Activated naive CD4-positive, alpha-beta T cell treated with anti-CD3 and anti-CD28 coated beads, Interleukin-2, amount 50 U/mL, for 24 hours (primary cell): Measurements from ENCODE around the gene SH3RF3.

ENCODE experiments used
- H3K27ac Mint-ChIP-seq: one replicate; pipeline ENCODE4 v1.8.0; 2021; ENCODE audit warnings: mild to moderate bottlenecking, mixed read lengths
- H3K27me3 Mint-ChIP-seq: one replicate; pipeline ENCODE4 v1.8.0; 2021; ENCODE audit warnings: mixed read lengths
- H3K36me3 Mint-ChIP-seq: one replicate; pipeline ENCODE4 v1.8.0; 2021; ENCODE audit warnings: mixed read lengths
- H3K4me1 Mint-ChIP-seq: one replicate; pipeline ENCODE4 v1.8.0; 2021; ENCODE audit warnings: mixed read lengths
- H3K4me3 Mint-ChIP-seq: one replicate; pipeline ENCODE4 v1.8.0; 2021; ENCODE audit warnings: mild to moderate bottlenecking, mixed read lengths
- H3K9me3 Mint-ChIP-seq: one replicate; pipeline ENCODE4 v1.8.0; 2021; ENCODE audit warnings: mixed read lengths

The SH3RF3 gene

GRCh38 chr2:109438773-109439389 lies 309.9 kb downstream of the SH3RF3 start:
- Mint-ChIP-seq H3K9me3 (peaks cover 19% of the 10 kb centered on the region), H3K4me1 (no peaks in the 10 kb centered on the region), H3K27me3 (no peaks in the 10 kb centered on the region), H3K36me3 (peaks cover 36% of the 10 kb centered on the region), H3K27ac (no peak overlapping the region), H3K4me3 (no peak overlapping the region)

- Mint-ChIP-seq H3K36me3 (peaks cover 35% of the 10 kb centered on the region), H3K4me3 (no peak overlapping the region), H3K27ac (no peak overlapping the region), H3K27me3 (no peaks in the 10 kb centered on the region), H3K4me1 (no peaks in the 10 kb centered on the region), H3K9me3 (peaks cover 19% of the 10 kb centered on the region)
Measured at GRCh38 chr2:109439390-109439786, 310.4 kb downstream of the SH3RF3 start.

DNA sequence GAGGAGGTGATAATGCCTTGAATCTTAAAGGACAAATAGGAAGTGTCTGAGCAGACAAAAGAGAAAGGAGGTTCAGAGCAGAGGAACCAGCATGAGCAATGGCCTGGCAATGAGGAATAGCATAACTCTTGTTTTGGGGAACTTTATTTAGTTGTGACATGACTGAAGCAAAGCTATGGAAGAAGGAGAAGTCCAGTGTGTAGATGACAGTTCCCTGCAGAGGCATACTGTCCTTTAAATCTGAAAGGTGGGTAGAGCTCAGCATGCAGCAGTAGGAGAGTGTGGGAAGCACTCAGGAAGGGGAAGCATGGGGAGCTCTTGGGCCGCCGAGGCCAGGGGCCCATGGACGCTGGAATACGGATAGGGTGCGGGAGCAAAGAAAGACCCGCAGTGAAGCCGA lies 311.0 kb downstream of the SH3RF3 start:
- H3K9me3 Mint-ChIP-seq = peaks cover 20% of the 10 kb centered on the region
- H3K4me1 Mint-ChIP-seq = no peaks in the 10 kb centered on the region
- peaks cover 35% of the 10 kb centered on the region for H3K36me3 Mint-ChIP-seq
- H3K27ac Mint-ChIP-seq = no peak overlapping the region
- no peaks in the 10 kb centered on the region for H3K27me3 Mint-ChIP-seq
- no peak overlapping the region for H3K4me3 Mint-ChIP-seq

GRCh38 chr2:109440499-109441156 lies 311.6 kb downstream of the SH3RF3 start:
- H3K27me3 Mint-ChIP-seq = no peaks in the 10 kb centered on the region
- H3K4me3 Mint-ChIP-seq = no peak overlapping the region
- H3K4me1 Mint-ChIP-seq = no peaks in the 10 kb centered on the region
- H3K27ac Mint-ChIP-seq = peak overlapping the region; percentile 19
- H3K9me3 Mint-ChIP-seq = peaks cover 24% of the 10 kb centered on the region
- H3K36me3 Mint-ChIP-seq = peaks cover 39% of the 10 kb centered on the region

DNA sequence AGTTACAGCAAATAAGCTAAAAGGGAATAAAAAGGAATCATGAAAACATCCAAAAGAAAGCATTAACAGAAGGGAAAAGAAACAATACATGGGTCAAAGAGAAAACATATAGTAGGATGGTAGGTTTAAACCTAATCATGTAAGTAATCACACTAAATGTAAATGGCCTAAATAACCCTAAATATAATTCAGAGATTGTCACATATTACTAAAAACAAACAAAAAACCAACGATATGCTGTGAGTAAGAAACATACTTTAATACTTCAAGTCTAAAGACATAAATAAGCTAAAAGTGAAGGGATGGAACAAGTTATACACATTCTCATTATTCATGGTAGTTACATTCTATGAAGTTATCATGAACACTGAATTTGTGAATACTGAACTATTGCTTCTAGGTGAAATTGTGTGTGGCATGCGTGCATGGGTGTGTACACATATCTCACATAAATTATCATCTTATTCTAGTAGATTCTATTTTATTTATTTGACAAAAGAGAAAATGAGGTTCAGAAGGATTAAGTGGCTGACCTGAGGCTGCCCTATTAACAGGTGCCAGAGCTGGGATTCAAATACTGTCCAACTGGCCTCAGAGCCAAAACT lies 313.8 kb downstream of the SH3RF3 start:
- H3K4me1 Mint-ChIP-seq = no peaks in the 10 kb centered on the region
- H3K36me3 Mint-ChIP-seq = peaks cover 36% of the 10 kb centered on the region
- H3K9me3 Mint-ChIP-seq = peaks cover 24% of the 10 kb centered on the region
- H3K27ac Mint-ChIP-seq = no peak overlapping the region
- H3K4me3 Mint-ChIP-seq = no peak overlapping the region
- no peaks in the 10 kb centered on the region for H3K27me3 Mint-ChIP-seq

GRCh38 chr2:109444916-109445315 lies 315.9 kb downstream of the SH3RF3 start:
- Mint-ChIP-seq H3K27ac (no peak overlapping the region), H3K36me3 (peaks cover 29% of the 10 kb centered on the region), H3K4me1 (no peaks in the 10 kb centered on the region), H3K4me3 (no peak overlapping the region), H3K9me3 (peaks cover 24% of the 10 kb centered on the region), H3K27me3 (no peaks in the 10 kb centered on the region)

DNA sequence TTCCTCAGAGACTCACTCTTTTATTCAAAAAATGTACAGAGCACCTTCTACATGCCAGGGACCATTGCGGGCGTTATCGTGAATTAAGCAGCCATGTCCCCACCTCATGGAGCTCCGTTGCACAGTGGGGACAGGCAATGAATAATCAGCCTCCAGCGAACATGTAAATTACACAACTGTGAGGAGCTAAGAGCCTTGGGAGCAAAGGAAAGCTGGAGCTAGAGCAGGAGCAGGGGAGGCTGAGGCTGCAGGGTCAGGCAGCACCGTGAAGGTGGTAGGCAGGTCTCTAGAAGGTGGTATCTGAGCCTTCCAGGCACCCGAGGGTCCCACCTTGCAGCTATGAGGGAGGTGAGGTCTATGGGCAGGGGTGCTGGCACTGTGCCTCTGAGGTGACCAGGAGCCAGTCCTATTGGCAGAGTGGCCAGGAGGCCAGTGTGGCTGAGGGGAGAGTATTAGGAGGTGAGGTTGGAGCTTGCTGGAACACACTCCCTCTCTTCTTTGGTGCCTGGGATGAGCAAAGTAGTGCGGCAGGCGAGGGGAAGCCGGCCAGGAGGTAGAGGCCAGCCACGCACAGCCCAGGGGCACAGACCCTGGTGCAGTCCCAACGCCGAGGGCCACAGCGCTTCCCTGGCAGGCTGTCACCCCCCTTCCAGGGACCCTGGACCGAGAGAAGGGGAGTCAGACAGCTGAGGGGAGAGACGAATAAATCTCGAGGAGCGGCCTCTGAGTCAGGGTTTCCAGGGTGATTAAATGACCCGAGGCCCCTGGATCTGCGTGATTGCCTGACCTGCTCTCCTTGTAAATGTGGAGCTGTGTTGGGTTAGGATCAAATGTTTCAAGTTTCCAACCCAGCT lies 317.5 kb downstream of the SH3RF3 start:
- H3K27me3 Mint-ChIP-seq = no peaks in the 10 kb centered on the region

GRCh38 chr2:109447251-109447661 lies 318.3 kb downstream of the SH3RF3 start:
- Mint-ChIP-seq H3K4me3 (no peak overlapping the region), H3K27ac (no peak overlapping the region), H3K27me3 (no peaks in the 10 kb centered on the region), H3K4me1 (no peaks in the 10 kb centered on the region), H3K36me3 (peaks cover 12% of the 10 kb centered on the region), H3K9me3 (peaks cover 11% of the 10 kb centered on the region)

More for the DNA sequence above, 317.5 kb downstream of the SH3RF3 start:
- Mint-ChIP-seq H3K9me3 (peaks cover 12% of the 10 kb centered on the region), H3K36me3 (peaks cover 17% of the 10 kb centered on the region), H3K4me1 (no peaks in the 10 kb centered on the region), H3K27ac (no peak overlapping the region), H3K4me3 (no peak overlapping the region)

GRCh38 chr2:109447776-109448175 lies 318.8 kb downstream of the SH3RF3 start:
- H3K36me3 Mint-ChIP-seq = peaks cover 9% of the 10 kb centered on the region
- H3K4me3 Mint-ChIP-seq = no peak overlapping the region

DNA sequence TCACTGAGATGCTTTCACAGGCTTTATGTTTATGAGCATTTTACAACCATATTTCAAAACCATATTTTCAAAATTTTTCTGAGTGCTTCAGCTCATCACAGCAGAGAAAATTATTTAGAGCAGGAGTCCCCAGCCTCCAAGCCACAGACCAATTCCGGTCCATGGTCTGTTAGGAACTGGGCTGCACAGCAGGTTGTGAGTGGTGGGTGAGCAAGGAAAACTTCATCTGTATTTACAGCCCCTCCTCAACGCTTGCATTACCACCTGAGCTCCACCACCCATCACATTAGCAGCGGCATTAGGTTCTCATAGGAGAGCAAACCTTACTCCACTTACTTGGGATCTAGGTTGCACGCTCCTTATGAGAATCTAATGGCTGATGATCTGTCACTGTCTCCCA lies 319.2 kb downstream of the SH3RF3 start:
- Mint-ChIP-seq H3K36me3 (peaks cover 9% of the 10 kb centered on the region), H3K4me3 (no peak overlapping the region), H3K4me1 (no peaks in the 10 kb centered on the region), H3K27me3 (no peaks in the 10 kb centered on the region), H3K9me3 (peaks cover 5% of the 10 kb centered on the region), H3K27ac (no peak overlapping the region)

More at GRCh38 chr2:109447776-109448175, 318.8 kb downstream of the SH3RF3 start:
- Mint-ChIP-seq H3K9me3 (peaks cover 6% of the 10 kb centered on the region), H3K4me1 (no peaks in the 10 kb centered on the region), H3K27me3 (no peaks in the 10 kb centered on the region), H3K27ac (no peak overlapping the region)

GRCh38 chr2:109448946-109449788 lies 320.2 kb downstream of the SH3RF3 start:
- H3K9me3 Mint-ChIP-seq = peaks cover 5% of the 10 kb centered on the region
- H3K27me3 Mint-ChIP-seq = no peaks in the 10 kb centered on the region
- H3K36me3 Mint-ChIP-seq = peaks cover 4% of the 10 kb centered on the region
- H3K4me1 Mint-ChIP-seq = no peaks in the 10 kb centered on the region
- H3K27ac Mint-ChIP-seq = no peak overlapping the region
- no peak overlapping the region for H3K4me3 Mint-ChIP-seq

DNA sequence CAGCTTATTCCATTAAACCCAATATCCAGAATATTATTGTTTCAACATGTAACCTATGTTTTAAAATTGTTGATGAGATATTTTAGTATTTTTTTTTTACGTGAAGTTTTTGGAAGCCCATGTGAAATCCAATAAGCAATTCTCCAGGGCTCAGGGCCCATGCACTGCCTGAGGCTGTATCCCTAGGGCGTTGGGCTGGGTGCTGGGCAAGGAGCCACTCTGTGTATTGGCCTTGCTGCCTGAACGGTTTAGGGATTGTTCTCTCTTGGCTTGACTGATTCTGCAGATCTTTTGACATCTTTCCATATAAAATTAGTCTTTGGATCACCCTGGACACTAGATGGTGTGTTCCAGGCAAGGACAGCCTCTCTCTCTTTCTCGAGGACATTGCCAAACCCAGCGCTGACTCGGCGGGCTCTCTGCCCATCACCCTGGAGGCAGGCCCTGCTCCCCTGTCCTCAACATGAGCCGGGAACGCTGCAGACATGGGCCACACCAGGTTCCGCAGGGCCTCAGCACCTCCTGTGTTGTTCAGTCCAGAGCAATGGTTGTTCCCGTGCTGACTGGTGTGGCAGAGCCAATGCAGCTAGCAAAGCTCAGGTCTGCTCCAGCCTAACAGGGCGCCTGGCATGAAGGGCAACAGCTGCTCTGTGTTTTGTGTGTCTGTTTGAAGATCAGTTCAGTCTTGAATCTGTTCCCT lies 321.7 kb downstream of the SH3RF3 start:
- peaks cover 4% of the 10 kb centered on the region for H3K4me1 Mint-ChIP-seq
- no peaks in the 10 kb centered on the region for H3K36me3 Mint-ChIP-seq
- H3K9me3 Mint-ChIP-seq = no peaks in the 10 kb centered on the region
- H3K27me3 Mint-ChIP-seq = no peaks in the 10 kb centered on the region
- H3K4me3 Mint-ChIP-seq = no peak overlapping the region
- no peak overlapping the region for H3K27ac Mint-ChIP-seq

- Mint-ChIP-seq H3K4me3 (no peak overlapping the region), H3K4me1 (peaks cover 4% of the 10 kb centered on the region), H3K9me3 (no peaks in the 10 kb centered on the region), H3K36me3 (no peaks in the 10 kb centered on the region), H3K27me3 (no peaks in the 10 kb centered on the region), H3K27ac (no peak overlapping the region)
Measured at GRCh38 chr2:109451671-109452070, 322.7 kb downstream of the SH3RF3 start.
